ENCODE results near the gene TGIF2. TPM values are rescaled to one million over a fixed set of nuclear protein-coding genes. Genes with fewer than 3 reads are reported as not detected.

Gene TGIF2
- total and polyA plus RNA-seq, 9 of the 15 experiments (the other 6 are each of a cell fraction or from before 2014, with no cell fraction given): 6.8 to 27.8 (median 15.7) TPM

DNA sequence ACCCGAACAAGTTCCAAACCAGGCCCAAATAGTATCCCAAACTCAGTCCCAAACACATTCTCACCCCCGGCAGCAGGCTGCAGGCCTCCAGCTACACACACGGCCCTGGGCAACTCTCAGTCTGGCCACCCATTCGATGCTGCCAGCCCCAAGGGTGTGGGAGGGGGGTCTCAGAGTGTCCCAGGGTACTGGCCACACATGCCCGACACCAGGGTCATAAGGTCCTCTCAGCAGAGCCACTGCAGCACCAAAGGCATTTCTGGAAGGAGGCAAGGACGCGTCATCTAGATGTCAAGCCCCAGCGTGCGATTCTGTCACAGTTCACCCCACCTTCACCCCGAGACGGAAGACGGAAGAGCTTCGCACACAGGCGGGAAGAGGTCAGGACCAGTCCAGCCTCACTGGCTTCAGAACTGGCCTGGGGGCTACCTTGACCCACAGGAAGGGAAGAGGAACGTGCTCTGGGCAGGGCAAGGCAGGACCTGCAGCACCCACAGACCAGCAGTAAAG is 22.6 kb upstream of the TGIF2 start:
- no peaks in the 10 kb centered on the region for H3K27me3 ChIP-seq (ENCODE audit: control insufficient read depth in 2 of 2, insufficient read depth in 2 of 2, low read length in 2 of 2)
- no peak overlapping the region for H3K4me2 ChIP-seq (ENCODE audit: insufficient read depth, low read length)
- in situ Hi-C loops (cut with MboI): no loop called here
- no TSS peak for BruUV-seq (replicated peaks)
- H3K27ac ChIP-seq (ENCODE audit: extremely low read depth, low read depth, low read length): no peak overlapping the region
- no peaks in the 10 kb centered on the region for H3K79me2 ChIP-seq (ENCODE audit: control insufficient read depth, insufficient read depth, low read length)
- CTCF ChIA-PET (ENCODE audit: low intra/inter-chr PET ratio): no interaction called here
- no peak overlapping the region for H3K4me3 ChIP-seq
- H3K4me1 ChIP-seq (replicated peaks in 1 of 2; ENCODE audit: control insufficient read depth in 2 of 2, insufficient read depth in 2 of 2, low read length in 2 of 2): peaks cover 0 to 28% of the 10 kb centered on the region in 2 experiments; a peak in 3 of 5 replicates
- intact Hi-C loops (cut with micrococcal nuclease): no loop called here
- no peak for ATAC-seq
- peak overlapping the region in 1 of 2 experiments; percentile 53; a peak in 2 of 4 replicates for H3K9ac ChIP-seq (ENCODE audit: insufficient read depth in 1 of 2, low read depth in 2 of 2, low read length in 2 of 2)
- DNase-seq (ENCODE audit: extremely low read depth in 1 of 4, low spot score in 3 of 4): no peak
- 59% methylated on average over 15 of the region's 15 CpGs for WGBS (ENCODE audit: insufficient coverage, low coverage, missing lambda C conversion rate)
- no peaks in the 10 kb centered on the region for H3K9me1 ChIP-seq (ENCODE audit: control insufficient read depth, insufficient read depth, low read length)
- H4K20me1 ChIP-seq (replicated peaks; ENCODE audit: control insufficient read depth, insufficient read depth, low read length): no peaks in the 10 kb centered on the region
- H3K9me3 ChIP-seq (replicated peaks; ENCODE audit: control insufficient read depth, insufficient read depth, low read depth, low read length): no peaks in the 10 kb centered on the region
- POLR2A ChIA-PET: interaction anchor here (0.7 to 1.1 kb wide), 2 partner anchors 19 to 500 kb away, joined by 3 read pairs; no protein-coding TSS in a partner anchor
- H3K36me3 ChIP-seq (ENCODE audit: control insufficient read depth, insufficient read depth, low read length): no peaks in the 10 kb centered on the region
- H2AFZ ChIP-seq (ENCODE audit: low read depth, low read length): no peak overlapping the region
- no peak for FAIRE-seq
- TF ChIP-seq ZKSCAN8 (CRISPR knock-in tag; IDR thresholded peaks at IDR 0.05): no peak
- TF ChIP-seq, protein P1, sequence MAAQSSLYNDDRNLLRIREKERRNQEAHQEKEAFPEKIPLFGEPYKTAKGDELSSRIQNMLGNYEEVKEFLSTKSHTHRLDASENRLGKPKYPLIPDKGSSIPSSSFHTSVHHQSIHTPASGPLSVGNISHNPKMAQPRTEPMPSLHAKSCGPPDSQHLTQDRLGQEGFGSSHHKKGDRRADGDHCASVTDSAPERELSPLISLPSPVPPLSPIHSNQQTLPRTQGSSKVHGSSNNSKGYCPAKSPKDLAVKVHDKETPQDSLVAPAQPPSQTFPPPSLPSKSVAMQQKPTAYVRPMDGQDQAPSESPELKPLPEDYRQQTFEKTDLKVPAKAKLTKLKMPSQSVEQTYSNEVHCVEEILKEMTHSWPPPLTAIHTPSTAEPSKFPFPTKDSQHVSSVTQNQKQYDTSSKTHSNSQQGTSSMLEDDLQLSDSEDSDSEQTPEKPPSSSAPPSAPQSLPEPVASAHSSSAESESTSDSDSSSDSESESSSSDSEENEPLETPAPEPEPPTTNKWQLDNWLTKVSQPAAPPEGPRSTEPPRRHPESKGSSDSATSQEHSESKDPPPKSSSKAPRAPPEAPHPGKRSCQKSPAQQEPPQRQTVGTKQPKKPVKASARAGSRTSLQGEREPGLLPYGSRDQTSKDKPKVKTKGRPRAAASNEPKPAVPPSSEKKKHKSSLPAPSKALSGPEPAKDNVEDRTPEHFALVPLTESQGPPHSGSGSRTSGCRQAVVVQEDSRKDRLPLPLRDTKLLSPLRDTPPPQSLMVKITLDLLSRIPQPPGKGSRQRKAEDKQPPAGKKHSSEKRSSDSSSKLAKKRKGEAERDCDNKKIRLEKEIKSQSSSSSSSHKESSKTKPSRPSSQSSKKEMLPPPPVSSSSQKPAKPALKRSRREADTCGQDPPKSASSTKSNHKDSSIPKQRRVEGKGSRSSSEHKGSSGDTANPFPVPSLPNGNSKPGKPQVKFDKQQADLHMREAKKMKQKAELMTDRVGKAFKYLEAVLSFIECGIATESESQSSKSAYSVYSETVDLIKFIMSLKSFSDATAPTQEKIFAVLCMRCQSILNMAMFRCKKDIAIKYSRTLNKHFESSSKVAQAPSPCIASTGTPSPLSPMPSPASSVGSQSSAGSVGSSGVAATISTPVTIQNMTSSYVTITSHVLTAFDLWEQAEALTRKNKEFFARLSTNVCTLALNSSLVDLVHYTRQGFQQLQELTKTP (IDR thresholded peaks at IDR 0.05; ENCODE audit: low read depth in 1 of 2, partially characterized antibody in 2 of 2): no peak
- TF ChIP-seq, protein P2, sequence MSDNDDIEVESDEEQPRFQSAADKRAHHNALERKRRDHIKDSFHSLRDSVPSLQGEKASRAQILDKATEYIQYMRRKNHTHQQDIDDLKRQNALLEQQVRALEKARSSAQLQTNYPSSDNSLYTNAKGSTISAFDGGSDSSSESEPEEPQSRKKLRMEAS (CRISPR knock-in tag; IDR thresholded peaks at IDR 0.05): no peak
- TF ChIP-seq PTRF (tag; IDR thresholded peaks at IDR 0.05): no peak
- TF ChIP-seq, protein P3, sequence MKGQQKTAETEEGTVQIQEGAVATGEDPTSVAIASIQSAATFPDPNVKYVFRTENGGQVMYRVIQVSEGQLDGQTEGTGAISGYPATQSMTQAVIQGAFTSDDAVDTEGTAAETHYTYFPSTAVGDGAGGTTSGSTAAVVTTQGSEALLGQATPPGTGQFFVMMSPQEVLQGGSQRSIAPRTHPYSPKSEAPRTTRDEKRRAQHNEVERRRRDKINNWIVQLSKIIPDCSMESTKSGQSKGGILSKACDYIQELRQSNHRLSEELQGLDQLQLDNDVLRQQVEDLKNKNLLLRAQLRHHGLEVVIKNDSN (CRISPR knock-in tag; IDR thresholded peaks at IDR 0.05): no peak
- no peak for TF ChIP-seq RNF2 (IDR thresholded peaks at IDR 0.05)
- TF ChIP-seq, protein P4, sequence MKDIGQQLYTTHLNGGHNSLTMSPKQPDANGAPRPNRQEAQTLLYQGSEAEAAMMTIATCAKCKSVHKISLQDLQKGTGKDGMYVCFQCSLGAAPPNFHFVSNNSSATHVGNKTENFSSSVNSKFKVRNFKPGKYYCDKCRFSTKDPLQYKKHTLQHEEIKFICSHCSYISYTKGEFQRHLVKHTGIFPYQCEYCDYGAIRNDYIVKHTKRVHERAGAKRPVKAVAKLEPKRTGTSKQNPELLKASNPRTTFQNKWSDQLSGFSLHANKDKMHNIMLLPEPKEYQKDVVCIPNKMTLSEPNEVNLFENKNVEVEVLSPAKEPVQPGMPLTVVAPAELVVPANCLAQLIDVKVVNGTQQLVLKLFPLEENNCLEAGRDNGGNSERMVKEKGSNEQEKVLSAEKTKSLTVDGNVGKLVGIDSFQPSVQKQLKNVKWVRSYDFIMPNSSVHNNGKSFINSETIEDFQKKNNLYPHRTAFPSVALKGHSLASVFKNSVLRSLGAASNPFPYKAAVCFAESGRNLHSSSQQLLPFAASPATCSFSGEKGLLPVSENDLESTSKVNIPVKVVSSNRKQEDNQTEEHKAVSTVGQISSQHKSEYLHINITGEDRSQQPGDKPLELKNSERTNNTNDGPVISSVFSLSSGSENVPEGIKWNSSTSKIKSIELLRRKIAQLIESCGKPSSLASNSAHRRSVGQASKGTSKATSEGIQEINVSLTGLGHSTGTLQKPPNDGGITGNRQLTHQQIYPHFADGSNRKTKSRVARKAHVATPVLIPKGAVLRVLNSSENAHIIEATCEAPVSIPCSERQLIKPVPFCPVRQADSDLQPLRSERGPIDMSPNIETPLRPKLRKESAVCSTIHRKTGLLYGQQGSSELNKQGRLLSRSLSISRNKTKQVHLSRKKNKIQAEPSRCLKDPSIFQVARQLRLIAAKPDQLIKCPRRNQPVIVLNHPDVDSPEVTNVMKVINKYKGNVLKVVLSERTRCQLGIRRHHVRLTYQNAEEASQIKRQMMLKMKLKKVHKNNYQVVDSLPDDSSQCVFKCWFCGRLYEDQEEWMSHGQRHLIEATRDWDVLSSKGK (CRISPR knock-in tag; IDR thresholded peaks at IDR 0.05): no peak
- no peak for TF ChIP-seq PHTF2 (CRISPR knock-in tag; IDR thresholded peaks at IDR 0.05)
- TF ChIP-seq ZNF41 (CRISPR knock-in tag; conservative IDR thresholded peaks at IDR 0.05): no peak
- TF ChIP-seq MAFF (IDR thresholded peaks at IDR 0.05; ENCODE audit: low read length): no peak
- TF ChIP-seq ZNF717 (CRISPR knock-in tag; IDR thresholded peaks at IDR 0.05): no peak
- no peak for TF ChIP-seq ZNF707 (CRISPR knock-in tag; conservative IDR thresholded peaks at IDR 0.05)
- no peak for TF ChIP-seq CAMTA2 (CRISPR knock-in tag; conservative IDR thresholded peaks at IDR 0.05)
- TF ChIP-seq, protein P5, sequence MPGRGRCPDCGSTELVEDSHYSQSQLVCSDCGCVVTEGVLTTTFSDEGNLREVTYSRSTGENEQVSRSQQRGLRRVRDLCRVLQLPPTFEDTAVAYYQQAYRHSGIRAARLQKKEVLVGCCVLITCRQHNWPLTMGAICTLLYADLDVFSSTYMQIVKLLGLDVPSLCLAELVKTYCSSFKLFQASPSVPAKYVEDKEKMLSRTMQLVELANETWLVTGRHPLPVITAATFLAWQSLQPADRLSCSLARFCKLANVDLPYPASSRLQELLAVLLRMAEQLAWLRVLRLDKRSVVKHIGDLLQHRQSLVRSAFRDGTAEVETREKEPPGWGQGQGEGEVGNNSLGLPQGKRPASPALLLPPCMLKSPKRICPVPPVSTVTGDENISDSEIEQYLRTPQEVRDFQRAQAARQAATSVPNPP (IDR thresholded peaks at IDR 0.05; ENCODE audit: borderline replicate concordance, insufficient read depth, insufficient read length): no peak

Data from K562 (cell line).